Activated CD8-positive, alpha-beta memory T cell treated with anti-CD3 and anti-CD28 coated beads, Interleukin-2, amount 10 ng/mL, durations not matched to agents 7 days and 5 days (primary cell): ENCODE measurements around the gene PLEKHM1. TPM values are rescaled to one million over a fixed set of nuclear protein-coding genes. Genes with fewer than 3 reads are reported as not detected.
A peak's percentile ranks its signal among the peaks of the same experiment; 100 is the strongest.
"Not testable (repeated sequence)": the region's sequence is repeated elsewhere in the genome, so short reads cannot be mapped to it uniquely, and the experiment has no call there.

Source experiments
- ATAC-seq: fragments of 150-1000 bp; cut with Tn5 transposase; one replicate; pipeline ENCODE4 v1.10.0; 2021; ENCODE audit warnings: moderate library complexity
- CTCF ChIA-PET: fragments of 350-600 bp; sonication (Branson Sonifier 250); formaldehyde crosslinking; loops from one replicate; lab custom pipeline; 2021; ENCODE audit warnings: antibody characterized with exemption; lab: Charles Lee
- DNase-seq: peaks from one replicate; pipeline ENCODE4 v3.0.0-alpha.2; 2020
- H3K27ac Mint-ChIP-seq: one replicate; pipeline ENCODE4 v1.8.0; 2021; ENCODE audit warnings: mild to moderate bottlenecking, mixed read lengths
- H3K27me3 Mint-ChIP-seq: one replicate; pipeline ENCODE4 v1.8.0; 2021; ENCODE audit warnings: mixed read lengths
- H3K36me3 Mint-ChIP-seq: one replicate; pipeline ENCODE4 v1.8.0; 2021; ENCODE audit warnings: mild to moderate bottlenecking, mixed read lengths
- H3K4me1 Mint-ChIP-seq: one replicate; pipeline ENCODE4 v1.8.0; 2021; ENCODE audit warnings: mixed read lengths
- H3K4me3 Mint-ChIP-seq: one replicate; pipeline ENCODE4 v1.8.0; 2021; ENCODE audit warnings: mild to moderate bottlenecking, moderate library complexity, mixed read lengths
- H3K9me3 Mint-ChIP-seq: one replicate; pipeline ENCODE4 v1.8.0; 2022; ENCODE audit warnings: low read depth, mixed read lengths
- total RNA-seq, 2 experiments: library from RNA; stranded (reverse); gene quantifications; one replicate each; pipeline ENCODE4 v1.2.3, GENCODE V29; 2021

Gene PLEKHM1
- total RNA-seq, 2 experiments from 2014 or later = 49.0 to 51.2 TPM

DNA sequence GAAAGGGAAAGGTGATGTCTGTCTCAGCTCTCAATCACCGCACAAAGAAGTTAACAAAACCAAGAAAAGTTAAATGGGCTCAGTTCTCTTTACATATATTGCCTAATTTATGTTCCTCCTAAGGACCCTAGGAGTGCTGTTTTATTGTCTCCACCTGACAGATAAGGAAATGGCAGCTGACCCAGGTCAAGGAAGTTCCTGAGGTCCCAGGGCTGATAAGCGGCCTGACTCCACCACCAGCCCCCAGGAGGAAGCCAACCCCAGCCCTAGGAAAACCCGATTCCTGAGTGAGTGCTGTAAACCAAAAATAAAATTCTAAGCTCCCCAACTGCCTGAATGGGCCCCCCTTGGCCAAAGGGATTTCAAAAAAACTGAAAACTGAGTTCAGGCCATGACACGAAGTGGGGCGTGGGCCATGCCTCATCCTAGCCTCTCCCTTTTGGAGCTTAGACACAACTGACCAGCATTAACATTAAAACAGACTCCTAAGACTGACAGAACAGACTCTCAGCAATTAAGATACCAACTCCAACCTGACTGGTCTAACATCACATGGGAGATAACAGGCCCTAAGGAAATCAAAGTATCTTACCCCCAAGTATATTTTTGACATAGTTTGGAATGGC lies 6.8 kb downstream of the PLEKHM1 start:
- DNase-seq, H3K27me3 Mint-ChIP-seq, H3K9me3 Mint-ChIP-seq, H3K27ac Mint-ChIP-seq, H3K4me3 Mint-ChIP-seq, CTCF ChIA-PET, ATAC-seq, H3K36me3 Mint-ChIP-seq: not testable (repeated sequence)
- H3K4me1 Mint-ChIP-seq = peaks cover 20% of the 10 kb centered on the region

DNA sequence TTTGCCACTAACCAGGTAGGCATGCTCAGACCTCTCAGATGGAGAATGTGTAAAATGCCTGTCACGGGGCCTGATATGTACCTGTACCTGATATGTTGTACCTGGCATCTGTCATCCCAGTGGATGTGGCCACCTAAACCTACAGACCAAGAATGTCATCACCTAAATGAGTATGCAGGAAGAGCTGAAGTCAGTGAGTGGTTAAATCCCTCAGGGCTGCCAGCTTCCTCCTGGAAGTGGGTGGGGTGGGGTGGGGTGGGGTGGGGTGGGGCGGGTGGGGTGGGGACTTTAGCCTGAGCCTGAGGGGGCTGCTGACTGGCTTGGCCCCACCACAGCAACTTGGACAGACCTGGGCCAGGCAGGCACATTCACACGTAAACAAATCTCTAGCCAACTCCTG lies 7.3 kb downstream of the PLEKHM1 start:
- H3K27me3 Mint-ChIP-seq, ATAC-seq: not testable (repeated sequence)

DNA sequence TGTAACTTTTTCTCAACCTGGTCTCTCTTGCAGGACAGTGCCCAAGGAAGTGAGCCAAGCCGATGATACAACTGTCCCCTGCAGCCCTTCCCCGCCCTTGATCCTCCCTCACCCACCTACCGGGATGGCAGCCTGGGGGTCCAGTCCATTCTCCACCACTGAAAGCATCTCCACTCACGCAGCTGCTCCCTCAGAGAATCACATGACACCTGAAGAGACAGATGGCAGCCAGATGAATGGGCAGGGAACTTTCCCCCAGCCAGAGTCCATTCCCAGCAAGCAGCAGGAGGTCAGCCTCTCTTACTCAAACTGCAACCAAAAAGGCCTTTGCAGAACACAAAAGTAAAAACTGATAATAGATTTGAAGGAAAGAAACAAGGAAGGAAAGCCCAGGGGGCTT lies 8.2 kb downstream of the PLEKHM1 start:
- CTCF ChIA-PET, DNase-seq, H3K27ac Mint-ChIP-seq, H3K27me3 Mint-ChIP-seq, H3K9me3 Mint-ChIP-seq, ATAC-seq, H3K4me3 Mint-ChIP-seq, H3K36me3 Mint-ChIP-seq: not testable (repeated sequence)
- H3K4me1 Mint-ChIP-seq = peaks cover 13% of the 10 kb centered on the region

More for the DNA sequence above, 7.3 kb downstream of the PLEKHM1 start:
- CTCF ChIA-PET, H3K4me3 Mint-ChIP-seq, H3K9me3 Mint-ChIP-seq, DNase-seq, H3K36me3 Mint-ChIP-seq, H3K27ac Mint-ChIP-seq: not testable (repeated sequence)
- H3K4me1 Mint-ChIP-seq = peaks cover 18% of the 10 kb centered on the region

GRCh38 chr17:45475436-45475835 lies 15.1 kb downstream of the PLEKHM1 start:
- CTCF ChIA-PET, H3K9me3 Mint-ChIP-seq, H3K4me3 Mint-ChIP-seq, H3K27ac Mint-ChIP-seq, H3K27me3 Mint-ChIP-seq, H3K4me1 Mint-ChIP-seq, DNase-seq, ATAC-seq: not testable (repeated sequence)
- H3K36me3 Mint-ChIP-seq = peaks cover 18% of the 10 kb centered on the region

DNA sequence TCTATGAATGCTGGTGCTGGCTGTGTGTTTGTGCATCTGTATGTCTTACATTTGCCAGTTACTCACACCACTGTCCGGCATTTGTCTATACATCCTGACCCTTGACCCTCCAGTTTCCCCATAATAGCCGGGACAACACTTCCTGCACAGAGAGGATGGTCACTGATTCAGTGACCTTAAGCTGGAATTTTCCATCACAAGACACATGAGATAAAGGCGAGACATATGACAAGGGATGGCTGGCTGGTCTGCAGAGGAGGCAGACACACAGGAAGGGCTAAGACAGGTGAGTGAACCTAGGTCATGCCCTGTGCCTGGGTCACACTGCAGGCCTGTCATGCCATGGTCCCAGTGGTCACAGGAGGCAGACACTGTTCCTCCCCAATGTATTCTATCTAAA lies 18.3 kb downstream of the PLEKHM1 start:
- CTCF ChIA-PET, H3K4me1 Mint-ChIP-seq, H3K9me3 Mint-ChIP-seq, DNase-seq, ATAC-seq, H3K4me3 Mint-ChIP-seq, H3K27me3 Mint-ChIP-seq, H3K27ac Mint-ChIP-seq: not testable (repeated sequence)
- H3K36me3 Mint-ChIP-seq = peaks cover 14% of the 10 kb centered on the region

DNA sequence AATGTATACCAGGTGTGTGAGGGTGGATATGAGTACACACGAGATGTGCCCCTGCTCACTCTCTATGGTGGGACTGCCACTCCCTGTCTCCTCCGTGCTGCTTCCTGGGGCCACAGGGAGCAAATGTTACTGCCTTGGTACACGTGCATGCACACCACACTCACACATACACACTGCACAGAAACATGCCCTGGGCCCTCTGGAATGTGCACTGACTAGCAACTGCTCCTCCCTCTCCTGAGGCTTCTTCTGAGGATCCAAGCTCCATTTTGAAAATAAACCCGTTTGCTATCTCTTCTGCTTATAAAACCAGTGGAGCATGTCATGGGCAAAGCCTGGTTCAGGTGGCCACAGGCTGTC lies 21.3 kb downstream of the PLEKHM1 start:
- CTCF ChIA-PET, H3K36me3 Mint-ChIP-seq, ATAC-seq, DNase-seq, H3K27me3 Mint-ChIP-seq, H3K4me1 Mint-ChIP-seq, H3K9me3 Mint-ChIP-seq, H3K4me3 Mint-ChIP-seq, H3K27ac Mint-ChIP-seq: not testable (repeated sequence)

- CTCF ChIA-PET, H3K9me3 Mint-ChIP-seq, H3K27ac Mint-ChIP-seq, ATAC-seq, H3K27me3 Mint-ChIP-seq, DNase-seq, H3K4me3 Mint-ChIP-seq, H3K36me3 Mint-ChIP-seq, H3K4me1 Mint-ChIP-seq: not testable (repeated sequence)
Measured at GRCh38 chr17:45468293-45469203, 22.0 kb downstream of the PLEKHM1 start.

GRCh38 chr17:45461524-45462327 lies 28.8 kb downstream of the PLEKHM1 start:
- Mint-ChIP-seq H3K4me1 (peaks cover 15% of the 10 kb centered on the region), H3K27ac (peak overlapping the region; percentile 82)
- H3K9me3 Mint-ChIP-seq, H3K36me3 Mint-ChIP-seq, CTCF ChIA-PET, H3K4me3 Mint-ChIP-seq, H3K27me3 Mint-ChIP-seq: not testable (repeated sequence)
- peak; percentile 96 for ATAC-seq
- DNase-seq = peak; percentile 75

- H3K27me3 Mint-ChIP-seq, H3K9me3 Mint-ChIP-seq, H3K4me3 Mint-ChIP-seq, CTCF ChIA-PET, ATAC-seq, DNase-seq, H3K27ac Mint-ChIP-seq, H3K36me3 Mint-ChIP-seq: not testable (repeated sequence)
- peaks cover 15% of the 10 kb centered on the region for H3K4me1 Mint-ChIP-seq
Measured at GRCh38 chr17:45460422-45460821, 30.1 kb downstream of the PLEKHM1 start.

- ATAC-seq, CTCF ChIA-PET, H3K27ac Mint-ChIP-seq, H3K36me3 Mint-ChIP-seq, H3K27me3 Mint-ChIP-seq, H3K9me3 Mint-ChIP-seq, H3K4me1 Mint-ChIP-seq, H3K4me3 Mint-ChIP-seq, DNase-seq: not testable (repeated sequence)
Measured at GRCh38 chr17:45454341-45454740, 36.2 kb downstream of the PLEKHM1 start.

DNA sequence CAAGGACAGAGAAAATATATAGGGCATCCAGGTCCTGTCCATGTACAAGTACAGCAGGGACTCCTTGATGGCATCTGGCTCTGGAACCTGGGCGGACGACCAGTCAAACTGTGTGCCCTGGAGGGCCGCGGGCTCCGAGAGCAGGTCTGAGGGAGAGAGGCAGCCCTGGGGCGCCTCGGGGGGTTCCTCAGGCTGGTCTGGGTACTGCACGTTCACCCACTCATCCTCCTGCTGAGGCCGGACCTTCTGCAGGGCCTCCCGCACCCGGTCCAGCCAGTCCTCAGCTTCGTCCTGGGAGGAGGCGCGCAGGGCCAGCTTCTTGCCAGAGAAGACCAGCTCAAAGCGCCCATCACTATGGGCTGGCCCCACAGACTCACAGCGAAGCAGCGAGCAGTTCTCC lies 36.8 kb downstream of the PLEKHM1 start:
- CTCF ChIA-PET, DNase-seq, H3K4me3 Mint-ChIP-seq, H3K9me3 Mint-ChIP-seq, H3K4me1 Mint-ChIP-seq, H3K36me3 Mint-ChIP-seq, H3K27me3 Mint-ChIP-seq, H3K27ac Mint-ChIP-seq: not testable (repeated sequence)
- peak; percentile 33 for ATAC-seq

GRCh38 chr17:45453225-45453534 lies 37.3 kb downstream of the PLEKHM1 start:
- H3K4me1 Mint-ChIP-seq, CTCF ChIA-PET, H3K36me3 Mint-ChIP-seq, H3K4me3 Mint-ChIP-seq, H3K27me3 Mint-ChIP-seq, H3K9me3 Mint-ChIP-seq, DNase-seq, ATAC-seq, H3K27ac Mint-ChIP-seq: not testable (repeated sequence)

GRCh38 chr17:45452329-45453224 lies 37.9 kb downstream of the PLEKHM1 start:
- H3K4me3 Mint-ChIP-seq, H3K27ac Mint-ChIP-seq, DNase-seq, H3K9me3 Mint-ChIP-seq, H3K27me3 Mint-ChIP-seq, H3K4me1 Mint-ChIP-seq, CTCF ChIA-PET, ATAC-seq, H3K36me3 Mint-ChIP-seq: not testable (repeated sequence)
